Heart right ventricle (tissue), 16 donors: ENCODE data around the gene IL1R2. TPM values are rescaled to one million over a fixed set of nuclear protein-coding genes. Genes with fewer than 3 reads are reported as not detected.

ENCODE experiments used
- ATAC-seq, 8 donors: fragments of 200-7000 bp; cut with Tn5 transposase; one replicate each; pipeline ENCODE4 v1.9.1; 2020; ENCODE audit warnings: mild to moderate bottlenecking in 8 of 8, moderate library complexity in 8 of 8, moderate number of reproducible peaks in 1 of 8
- DNase-seq, 2 donors: peaks; one replicate each; pipeline ENCODE4 v3.0.0-alpha.2; 2020
- H3K27ac ChIP-seq, 10 donors: fragments of 200-600 bp; sonication (generic) in 2 of 10; one replicate each; pipeline versions ENCODE4 v1.5.0 to v1.8.0; 2020 to 2022; ENCODE audit warnings: mild to moderate bottlenecking in 3 of 10
- H3K27me3 ChIP-seq, 7 donors: fragments of 200-600 bp; one replicate each; pipeline ENCODE4 v1.8.0; 2021 to 2022; ENCODE audit warnings: mild to moderate bottlenecking in 2 of 7
- H3K36me3 ChIP-seq, 9 donors: fragments of 200-600 bp; sonication (generic) in 1 of 9; one replicate each; pipeline versions ENCODE4 v1.5.0 to v1.8.0; 2020 to 2022; ENCODE audit warnings: mild to moderate bottlenecking in 2 of 9
- H3K4me1 ChIP-seq, 9 donors: fragments of 200-600 bp; sonication (generic) in 1 of 9; one replicate each; pipeline versions ENCODE4 v1.5.0 to v1.8.0; 2020 to 2022; ENCODE audit warnings: mild to moderate bottlenecking in 4 of 9
- H3K4me3 ChIP-seq, 10 donors: fragments of 200-600 bp; sonication (generic) in 2 of 10; one replicate each; pipeline versions ENCODE4 v1.5.0 to v1.8.0; 2020 to 2022; ENCODE audit warnings: mild to moderate bottlenecking in 7 of 10, moderate library complexity in 2 of 10
- H3K9me3 ChIP-seq, 11 donors: fragments of 200-600 bp in 10 of 11; sonication (generic) in 2 of 11; one replicate each; pipeline versions ENCODE4 v1.5.0 to v1.8.0; 2013 to 2022; ENCODE audit warnings: mild to moderate bottlenecking in 2 of 11, control low read depth in 1 of 11, moderate library complexity in 1 of 11
- WGBS, 2 donors: extraction: QIAGEN DNeasy Blood & Tissue Kit; methylation state at CpG; one replicate each; pipeline ENCODE4 v1.1.7; 2013; ENCODE audit warnings: inconsistent platforms in 1 of 2; 5-methylcytosine and 5-hydroxymethylcytosine counted together
- intact Hi-C, 10 donors: fragments of 100-400 bp; cut with DNase I; formaldehyde crosslinking; loops; one replicate each; pipeline versions ENCODE4 v1.11.1 to v1.14.2; 2022
- polyA plus RNA-seq, 2 donors: library from polyadenylated mRNA; stranded (reverse); fragments of 200-250 nt; gene quantifications; one replicate each; pipeline ENCODE4 v1.2.3, GENCODE V29; 2013
- total RNA-seq, 10 donors: library from RNA; stranded (reverse); fragmentation: NEBNext Ultra II Directional in 3 of 10; extraction: Animal tissue kit (Norgen Biotek cat#: 25700) in 3 of 10; gene quantifications; one replicate each; pipeline versions ENCODE4 v1.2.1 to v1.2.4, GENCODE V29; 2021 to 2023
- TF ChIP-seq, protein P1 (sequence below), 9 donors: fragments of 200-600 bp; sonication (generic) in 2 of 9; IDR thresholded peaks; one replicate each; pipeline versions ENCODE4 v1.5.0 to v1.8.0; 2021 to 2022; ENCODE audit warnings: antibody characterized with exemption in 9 of 9, mild to moderate bottlenecking in 5 of 9, moderate library complexity in 1 of 9
- donor health status: Arrhythmogenic right ventricular cardiomyopathy.
- donor health status: ischemic (EF 13 %, LVEDD 7.1; RV severe dilation, severe dysfunction).
- donor health status: healthy with polysubstance abuse.
- donor health status: DM: no; HTN: yes; CAD: no.
- donor health status: DM: no; HTN: no; CAD: no.
- donor health status: ischemic (EF 25% LVEDD 6.9; RV normal size, moderate dysfunction).
- donor health status: ischemic (EF 25% LVEDD 5.7; RV mildly dilated, moderate dysfunction).
- donor health status: healthy.
- donor health status: DM: yes; HTN: yes; CAD: no.
- donor health status: Ischemic cardiomyopathy.
- donor health status: ischemic (EF 35%, LVEDD 5.7; RV mildly dilated, moderate dysfunction).
- donor health status: nonischemic (EF 11% LVEDD 7.7; RV severe dilation, severe dysfunction).
- donor health status: DM: yes; HTN: yes; CAD: no.
- donor health status: PGD.
- donor health status: ischemic (EF 29% LVEDD 5.4; RV normal size, mild dysfunction).
- donor health status: nonischemic (EF 23%, LVEDD 6.1; RV moderate dilation, normal function).

IL1R2 gene
- total and polyA plus RNA-seq, 12 donors: 0.34 to 9.4 (median 1.5) TPM; not detected in 2

DNA sequence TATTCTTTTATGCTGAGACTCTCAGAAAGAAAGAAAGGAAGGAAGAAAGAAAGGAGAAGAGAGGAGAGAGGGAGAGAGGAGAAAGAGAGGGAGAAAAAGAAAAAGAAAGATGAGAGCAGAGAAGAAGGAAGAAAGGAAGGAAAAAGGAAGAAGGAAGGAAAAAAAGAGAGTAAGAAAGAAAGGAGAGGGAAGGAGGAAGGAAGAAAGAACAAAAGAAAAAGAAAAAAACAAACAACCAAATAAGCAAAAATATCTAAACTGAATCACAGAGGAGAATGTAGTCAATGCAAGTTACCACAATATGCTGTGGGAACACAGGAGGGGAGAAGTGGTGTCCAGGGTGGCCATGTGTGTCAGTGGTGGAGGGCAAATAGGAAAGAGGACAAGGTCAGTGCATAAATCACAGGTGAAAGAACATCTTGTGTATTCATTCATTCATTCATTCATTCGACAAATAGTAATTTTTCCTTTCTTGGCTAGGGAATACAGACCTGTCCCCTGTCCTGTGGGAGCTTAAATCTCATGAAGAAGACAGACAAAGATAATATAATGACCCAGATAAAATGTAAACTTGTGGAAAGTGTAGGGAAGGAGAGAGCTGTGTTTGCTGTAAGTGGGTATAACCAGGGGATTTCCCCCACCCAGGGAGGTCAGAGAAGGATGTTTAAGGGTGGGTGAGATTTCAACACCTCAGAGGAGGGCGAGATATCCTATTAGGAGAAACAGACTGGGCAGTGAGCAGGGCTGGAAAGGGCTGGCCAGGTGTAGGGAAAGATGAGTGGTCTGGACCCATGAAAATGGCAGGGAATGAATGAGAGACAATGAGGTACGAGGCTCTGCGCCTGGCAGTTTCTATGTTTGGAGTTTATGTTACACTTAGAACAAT is 50.7 kb downstream of the IL1R2 start:
- Histone ChIP-seq H3K4me1 (peaks cover 0 to 41% (median 19%) of the 10 kb centered on the region in 9 donors), H3K36me3 (no peaks in the 10 kb centered on the region), H3K9me3 (no peaks in the 10 kb centered on the region), H3K27me3 (peaks cover 0 to 19% (median 3%) of the 10 kb centered on the region in 7 donors), H3K4me3 (no peak overlapping the region), H3K27ac (peak overlapping the region in 1 of 10 donors; percentile 66)
- TF ChIP-seq, protein P1, sequence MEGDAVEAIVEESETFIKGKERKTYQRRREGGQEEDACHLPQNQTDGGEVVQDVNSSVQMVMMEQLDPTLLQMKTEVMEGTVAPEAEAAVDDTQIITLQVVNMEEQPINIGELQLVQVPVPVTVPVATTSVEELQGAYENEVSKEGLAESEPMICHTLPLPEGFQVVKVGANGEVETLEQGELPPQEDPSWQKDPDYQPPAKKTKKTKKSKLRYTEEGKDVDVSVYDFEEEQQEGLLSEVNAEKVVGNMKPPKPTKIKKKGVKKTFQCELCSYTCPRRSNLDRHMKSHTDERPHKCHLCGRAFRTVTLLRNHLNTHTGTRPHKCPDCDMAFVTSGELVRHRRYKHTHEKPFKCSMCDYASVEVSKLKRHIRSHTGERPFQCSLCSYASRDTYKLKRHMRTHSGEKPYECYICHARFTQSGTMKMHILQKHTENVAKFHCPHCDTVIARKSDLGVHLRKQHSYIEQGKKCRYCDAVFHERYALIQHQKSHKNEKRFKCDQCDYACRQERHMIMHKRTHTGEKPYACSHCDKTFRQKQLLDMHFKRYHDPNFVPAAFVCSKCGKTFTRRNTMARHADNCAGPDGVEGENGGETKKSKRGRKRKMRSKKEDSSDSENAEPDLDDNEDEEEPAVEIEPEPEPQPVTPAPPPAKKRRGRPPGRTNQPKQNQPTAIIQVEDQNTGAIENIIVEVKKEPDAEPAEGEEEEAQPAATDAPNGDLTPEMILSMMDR (IDR thresholded peaks at IDR 0.05): no peak
- ATAC-seq (no peak), DNase-seq (no peak)
- WGBS, 2 donors: 95 to 96% methylated on average over 4 of the region's 4 CpGs
- intact Hi-C loops: no loop called here

DNA sequence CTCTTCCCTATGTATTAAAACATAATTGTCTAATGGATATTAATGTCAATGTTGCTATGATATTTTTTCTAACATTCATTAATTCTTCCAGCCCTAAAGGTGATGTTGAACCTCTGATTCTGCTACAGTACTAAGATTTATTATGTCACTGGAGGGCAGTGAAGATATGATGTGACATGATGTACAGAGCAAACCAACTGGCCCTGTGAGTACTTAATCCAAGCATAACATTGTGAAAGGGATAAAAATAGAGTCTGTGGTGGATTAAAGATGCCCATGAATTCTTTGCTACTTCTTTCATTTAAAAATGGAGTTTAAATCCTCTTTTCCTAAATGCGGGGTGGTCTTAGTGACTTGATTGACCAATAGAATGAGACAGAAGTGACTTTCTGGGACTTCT is 51.8 kb downstream of the IL1R2 start:
- Histone ChIP-seq H3K36me3 (no peaks in the 10 kb centered on the region), H3K9me3 (no peaks in the 10 kb centered on the region), H3K4me3 (no peak overlapping the region), H3K27me3 (peaks cover 0 to 23% (median 3%) of the 10 kb centered on the region in 7 donors), H3K4me1 (peaks cover 0 to 36% (median 11%) of the 10 kb centered on the region in 9 donors), H3K27ac (no peak overlapping the region)
- intact Hi-C loops: no loop called here
- 95% methylated on average over 1 of the region's 1 CpG for WGBS, 2 donors
- TF ChIP-seq, protein P1 (IDR thresholded peaks at IDR 0.05): no peak
- ATAC-seq (no peak), DNase-seq (no peak)

DNA sequence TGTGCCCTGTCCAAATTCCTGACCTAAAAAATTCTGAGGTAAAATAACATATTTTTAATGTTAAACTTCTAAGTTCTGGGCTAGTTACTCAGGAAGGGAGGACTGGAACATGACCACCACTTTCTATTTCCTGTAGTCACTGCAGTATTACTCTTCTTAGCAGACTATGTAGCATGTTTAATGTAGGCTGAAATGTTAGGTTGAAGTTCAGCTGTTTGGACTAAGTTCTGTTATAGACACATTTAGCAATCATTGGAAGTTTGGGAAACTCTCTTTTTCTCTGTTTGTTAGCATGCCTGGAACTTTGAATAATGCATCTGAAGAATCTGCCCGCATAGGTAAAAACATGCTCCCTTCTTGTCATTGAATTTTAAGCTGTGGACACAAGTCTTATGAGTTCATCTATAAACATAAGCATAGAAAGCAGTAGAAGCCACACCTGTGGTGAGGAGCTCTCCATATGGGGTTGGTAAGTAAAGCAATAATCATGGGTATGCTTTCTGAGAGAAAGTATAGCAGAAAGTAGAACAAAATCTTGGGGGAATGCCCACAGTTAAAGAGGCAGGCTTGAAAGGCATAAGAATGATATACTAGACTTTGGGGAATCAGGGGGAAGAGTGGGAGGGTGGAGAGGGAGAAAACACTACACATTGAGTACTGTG is 52.6 kb downstream of the IL1R2 start:
- Histone ChIP-seq H3K4me3 (no peak overlapping the region), H3K27me3 (peaks cover 0 to 23% (median 3%) of the 10 kb centered on the region in 7 donors), H3K27ac (no peak overlapping the region), H3K9me3 (no peaks in the 10 kb centered on the region), H3K4me1 (peaks cover 0 to 44% (median 16%) of the 10 kb centered on the region in 9 donors), H3K36me3 (no peaks in the 10 kb centered on the region)
- DNase-seq (no peak), ATAC-seq (no peak)
- TF ChIP-seq, protein P1 (IDR thresholded peaks at IDR 0.05): no peak
- intact Hi-C loops: no loop called here
- WGBS, 2 donors: 99 to 100% methylated on average over 1 of the region's 1 CpG

DNA sequence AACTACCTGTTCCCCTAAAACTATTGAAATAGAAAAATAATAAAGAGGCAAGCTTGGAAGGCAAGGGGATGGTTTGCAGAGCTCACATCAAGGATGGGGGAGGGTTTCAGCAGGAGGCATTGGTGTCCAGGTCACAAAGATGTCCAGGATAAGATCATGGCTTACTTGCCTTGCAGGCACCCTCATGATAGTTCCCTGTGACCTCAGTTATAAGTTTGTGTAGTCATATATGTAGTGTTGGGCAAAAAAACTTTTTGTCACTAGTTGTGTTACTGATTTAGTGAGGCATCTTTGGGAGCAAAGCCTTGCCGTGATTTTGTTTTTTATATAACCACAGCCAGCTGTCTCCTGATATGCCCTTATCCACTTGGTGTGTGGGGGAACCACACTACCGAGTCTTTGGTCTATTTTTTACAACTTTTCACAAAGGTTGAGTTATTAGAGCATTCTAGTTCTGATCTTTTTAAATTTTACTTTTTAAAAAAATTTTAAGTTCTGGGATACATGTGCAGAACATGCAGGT is 53.3 kb downstream of the IL1R2 start:
- Histone ChIP-seq H3K4me3 (no peak overlapping the region), H3K9me3 (no peaks in the 10 kb centered on the region), H3K4me1 (peaks cover 0 to 50% (median 23%) of the 10 kb centered on the region in 9 donors), H3K27ac (no peak overlapping the region), H3K27me3 (peaks cover 0 to 21% (median 3%) of the 10 kb centered on the region in 7 donors), H3K36me3 (no peaks in the 10 kb centered on the region)
- 87 to 92% methylated on average over 2 of the region's 2 CpGs for WGBS, 2 donors
- DNase-seq (no peak), ATAC-seq (no peak)
- intact Hi-C loops: no loop called here
- TF ChIP-seq, protein P1 (IDR thresholded peaks at IDR 0.05): no peak
